Left lung (tissue), 10 donors: ENCODE results near the gene CHCHD1. TPM values are rescaled to one million over a fixed set of nuclear protein-coding genes. Genes with fewer than 3 reads are reported as not detected.
"Not testable (repeated sequence)": the region's sequence is repeated elsewhere in the genome, so short reads cannot be mapped to it uniquely, and the experiment has no call there.

Experiments
- ATAC-seq: fragments of 200-7000 bp; cut with Tn5 transposase; one replicate; pipeline ENCODE4 v1.9.1; 2020; ENCODE audit warnings: moderate library complexity
- DNase-seq, 4 donors: peaks; one replicate each; pipeline ENCODE4 v3.0.0-alpha.2; 2013 to 2020
- H3K27ac ChIP-seq, 2 donors: fragments of 200-600 bp; sonication (generic) in 1 of 2; one replicate each; pipeline versions ENCODE4 v1.5.0 to v1.8.0; 2020 to 2021
- H3K27me3 ChIP-seq, 2 donors: fragments of 200-600 bp; sonication (generic) in 1 of 2; one replicate each; pipeline versions ENCODE4 v1.5.0 to v1.8.0; 2020 to 2021
- H3K36me3 ChIP-seq, 2 donors: fragments of 200-600 bp; sonication (generic) in 1 of 2; one replicate each; pipeline versions ENCODE4 v1.5.0 to v1.8.0; 2020 to 2021
- H3K4me1 ChIP-seq, 2 donors: fragments of 200-600 bp; one replicate each; pipeline ENCODE4 v1.8.0; 2021
- H3K4me3 ChIP-seq, 2 donors: fragments of 200-600 bp; sonication (generic) in 1 of 2; one replicate each; pipeline versions ENCODE4 v1.5.0 to v1.8.0; 2020 to 2021; ENCODE audit warnings: mild to moderate bottlenecking in 1 of 2
- H3K9me3 ChIP-seq, 2 donors: fragments of 200-600 bp; sonication (generic) in 1 of 2; one replicate each; pipeline versions ENCODE4 v1.5.0 to v1.8.0; 2020 to 2021
- CTCF ChIP-seq, 2 donors: fragments of 200-600 bp; sonication (generic) in 1 of 2; IDR thresholded peaks; one replicate each; pipeline versions ENCODE4 v1.5.0 to v1.8.0; 2021; ENCODE audit warnings: antibody characterized with exemption in 2 of 2
- intact Hi-C, 2 donors: fragments of 100-400 bp; cut with DNase I; formaldehyde crosslinking; loops; one replicate each; pipeline versions ENCODE4 v1.11.2 to v1.14.2; 2022
- polyA plus RNA-seq, 6 donors: library from polyadenylated mRNA; unstranded; fragments of 120-200 nt; gene quantifications; one replicate each; pipeline ENCODE4 v1.2.1, GENCODE V29; 2013; ENCODE audit not compliant: insufficient read length in 6 of 6
- total RNA-seq, 2 donors: library from RNA; stranded (reverse); fragmentation: NEBNext Ultra II Directional; extraction: Animal tissue kit (Norgen Biotek cat#: 25700); gene quantifications; one replicate each; pipeline ENCODE4 v1.2.1, GENCODE V29; 2021
- donor health status: DM: no; HTN: yes; CAD: no.
- donor health status: DM: no; HTN: no; CAD: no.

Gene CHCHD1
- total and polyA plus RNA-seq, 8 donors = 24.8 to 41.5 (median 37.5) TPM

GRCh38 chr10:73791871-73792400, 10.1 kb downstream of the CHCHD1 start:
- no peak for ATAC-seq
- no peak overlapping the region for H3K27ac ChIP-seq

GRCh38 chr10:73793456-73793855, 11.6 kb downstream of the CHCHD1 start:
- H3K27ac ChIP-seq = no peak overlapping the region
- no peak overlapping the region for H3K4me3 ChIP-seq
- TF ChIP-seq CTCF (IDR thresholded peaks at IDR 0.05) = no peak
- H3K9me3 ChIP-seq = no peaks in the 10 kb centered on the region
- DNase-seq (no peak), ATAC-seq (no peak)
- peaks cover 0 to 99% of the 10 kb centered on the region in 2 donors for H3K36me3 ChIP-seq
- no peaks in the 10 kb centered on the region for H3K27me3 ChIP-seq
- intact Hi-C loops = no loop called here
- H3K4me1 ChIP-seq = peaks cover 0 to 3% of the 10 kb centered on the region in 2 donors

More at GRCh38 chr10:73791871-73792400, 10.1 kb downstream of the CHCHD1 start:
- no peak for DNase-seq
- Histone ChIP-seq H3K27me3 (no peaks in the 10 kb centered on the region), H3K9me3 (no peaks in the 10 kb centered on the region), H3K4me1 (peaks cover 9 to 18% of the 10 kb centered on the region in 2 donors), H3K4me3 (no peak overlapping the region), H3K36me3 (peaks cover 0 to 84% of the 10 kb centered on the region in 2 donors)
- no peak for TF ChIP-seq CTCF (IDR thresholded peaks at IDR 0.05)
- intact Hi-C loops = no loop called here

- ATAC-seq, H3K9me3 ChIP-seq, intact Hi-C loops, DNase-seq, H3K27me3 ChIP-seq, H3K4me3 ChIP-seq, H3K27ac ChIP-seq, H3K4me1 ChIP-seq: not testable (repeated sequence)
- peaks cover 0 to 100% of the 10 kb centered on the region in 2 donors for H3K36me3 ChIP-seq
Measured at GRCh38 chr10:73795491-73795890, 13.6 kb downstream of the CHCHD1 start.

- H3K27ac ChIP-seq, ATAC-seq, H3K4me1 ChIP-seq, H3K27me3 ChIP-seq, intact Hi-C loops, H3K9me3 ChIP-seq, H3K4me3 ChIP-seq, DNase-seq: not testable (repeated sequence)
- H3K36me3 ChIP-seq = peaks cover 0 to 100% of the 10 kb centered on the region in 2 donors
Measured at GRCh38 chr10:73796035-73796434, 14.2 kb downstream of the CHCHD1 start.

GRCh38 chr10:73796766-73797165, 14.9 kb downstream of the CHCHD1 start:
- Histone ChIP-seq H3K9me3 (no peaks in the 10 kb centered on the region), H3K27ac (no peak overlapping the region), H3K4me3 (no peak overlapping the region), H3K4me1 (no peaks in the 10 kb centered on the region), H3K27me3 (no peaks in the 10 kb centered on the region), H3K36me3 (peaks cover 0 to 100% of the 10 kb centered on the region in 2 donors)
- intact Hi-C loops = no loop called here
- no peak for TF ChIP-seq CTCF (IDR thresholded peaks at IDR 0.05)
- DNase-seq (no peak), ATAC-seq (no peak)

GRCh38 chr10:73797324-73798025, 15.6 kb downstream of the CHCHD1 start:
- intact Hi-C loops = no loop called here

More at GRCh38 chr10:73797324-73798025, 15.6 kb downstream of the CHCHD1 start:
- Histone ChIP-seq H3K27me3 (no peaks in the 10 kb centered on the region), H3K4me3 (no peak overlapping the region), H3K36me3 (peaks cover 0 to 100% of the 10 kb centered on the region in 2 donors), H3K4me1 (no peaks in the 10 kb centered on the region), H3K9me3 (no peaks in the 10 kb centered on the region), H3K27ac (no peak overlapping the region)
- no peak for DNase-seq
- no peak for ATAC-seq
- TF ChIP-seq CTCF (IDR thresholded peaks at IDR 0.05) = no peak
